GM21423 (cell line): ENCODE results near the gene SYPL1.

Experiments used
- ATAC-seq: cut with Tn5 transposase; IDR thresholded peaks from one replicate; pipeline ENCODE4 v1.9.1; 2021; ENCODE audit warnings: mild to moderate bottlenecking, moderate library complexity; ENCODE audit not compliant: unreplicated experiment

The SYPL1 gene

DNA sequence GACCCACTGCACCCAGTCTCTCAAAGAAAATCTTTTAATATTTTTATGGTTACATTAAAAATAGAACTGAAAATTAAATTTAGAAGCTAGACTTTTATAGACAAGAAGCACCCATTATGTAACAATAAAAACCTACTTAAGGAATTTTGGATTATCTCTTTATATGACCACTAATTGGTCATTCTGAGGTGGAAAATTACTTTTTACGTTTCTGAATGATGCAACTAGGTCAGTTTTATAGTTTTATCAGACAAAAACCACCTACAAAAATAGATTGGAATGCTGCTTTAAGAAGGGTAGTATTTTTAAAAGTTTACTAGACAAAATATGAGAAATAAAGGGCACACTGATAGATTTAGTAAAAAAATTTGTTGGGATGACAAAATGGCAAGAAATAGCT is 16.5 kb downstream of the SYPL1 start:
- no peak for ATAC-seq

DNA sequence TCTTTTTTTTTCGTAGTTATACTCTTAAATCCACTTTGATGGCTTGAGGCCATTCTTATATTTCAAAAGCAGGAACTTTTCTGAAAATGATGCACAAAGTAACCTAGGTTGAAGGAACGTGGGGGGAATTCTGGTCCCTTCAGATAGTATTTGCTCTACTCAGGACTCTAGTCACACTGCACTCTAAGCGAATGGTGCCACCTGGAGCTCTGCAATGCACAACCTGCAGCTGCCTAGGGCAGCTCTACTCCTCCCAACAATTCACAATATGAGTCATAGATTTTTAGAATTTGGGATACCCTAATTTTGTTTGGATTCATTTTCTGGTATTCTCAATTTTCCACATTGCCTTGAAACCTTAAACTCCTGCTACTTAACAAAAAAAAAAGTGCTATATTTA is 17.3 kb downstream of the SYPL1 start:
- ATAC-seq, result no peak

DNA sequence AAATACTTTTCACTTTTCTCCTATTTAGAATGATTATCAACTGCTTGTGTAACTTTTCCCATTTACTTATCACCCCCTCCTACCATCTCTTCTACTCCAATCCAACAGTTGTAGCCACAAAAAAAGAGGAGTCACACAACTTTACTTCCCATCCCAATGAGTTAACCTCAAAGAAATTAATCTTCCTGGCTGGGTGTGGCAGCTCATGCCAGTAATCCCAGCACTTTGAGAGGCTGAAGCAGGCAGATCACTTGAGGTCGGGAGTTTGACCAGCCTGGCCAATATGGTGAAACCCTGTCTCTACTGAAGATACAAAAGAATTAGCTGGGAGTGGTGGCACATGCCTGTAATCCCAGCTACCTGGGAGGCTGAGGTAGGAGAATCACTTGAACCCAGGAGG is 19.9 kb downstream of the SYPL1 start:
- ATAC-seq, result no peak

DNA sequence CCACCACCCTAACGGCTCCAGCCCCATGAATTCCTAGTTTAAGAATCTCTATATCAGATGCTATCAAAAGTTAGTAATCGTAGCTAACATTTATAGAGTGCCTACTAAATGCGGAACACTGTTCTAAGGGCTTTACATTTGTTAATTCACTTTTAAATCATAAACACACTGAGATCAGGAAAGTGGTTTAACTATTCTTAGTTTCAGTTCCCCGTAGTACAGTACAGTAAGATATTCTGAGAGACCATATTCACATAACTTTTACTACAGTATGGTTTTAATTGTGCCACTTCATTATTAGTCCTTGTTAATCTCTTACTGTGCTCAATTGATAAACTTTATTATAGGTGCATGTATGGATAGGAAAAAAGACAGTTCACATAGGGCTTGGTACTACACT is 22.5 kb downstream of the SYPL1 start:
- ATAC-seq, result peak; percentile 95

DNA sequence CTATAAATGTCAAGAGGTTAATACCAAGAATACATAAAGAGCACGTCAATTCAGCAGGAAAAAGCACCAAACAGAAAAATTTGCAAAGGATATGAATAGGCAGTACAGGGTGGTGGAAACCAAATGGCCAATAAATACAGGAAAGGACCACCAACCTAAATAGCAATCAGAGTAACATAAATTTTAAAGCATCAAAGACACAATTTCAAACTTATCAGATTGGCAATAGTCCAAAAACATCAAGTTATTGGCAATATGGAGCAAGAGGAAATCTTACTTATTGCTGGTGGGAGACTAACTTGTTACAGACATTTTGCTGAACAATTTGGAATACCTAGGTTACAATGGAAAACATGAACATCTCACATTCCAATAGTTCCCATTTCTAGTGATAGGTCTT is 24.1 kb downstream of the SYPL1 start:
- no peak for ATAC-seq

DNA sequence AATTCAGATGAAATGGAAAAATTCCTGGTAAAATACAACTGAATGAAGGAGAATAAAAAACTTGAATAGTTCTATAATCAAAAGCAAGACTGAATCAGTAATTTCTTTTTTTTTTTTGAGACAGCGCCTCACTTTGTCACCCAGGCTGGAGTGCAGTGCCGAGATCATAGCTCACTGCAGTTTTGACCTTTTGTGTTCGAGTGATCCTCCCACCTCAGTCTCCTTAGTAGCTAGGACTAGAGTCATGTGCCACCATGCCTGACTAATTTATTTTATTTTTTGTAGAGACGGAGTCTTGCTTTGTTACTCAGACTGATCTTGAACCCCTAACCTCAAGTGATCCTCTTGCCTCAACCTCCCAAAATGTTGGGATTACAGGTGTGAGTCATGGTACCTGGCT is 26.1 kb downstream of the SYPL1 start:
- ATAC-seq, result no peak

DNA sequence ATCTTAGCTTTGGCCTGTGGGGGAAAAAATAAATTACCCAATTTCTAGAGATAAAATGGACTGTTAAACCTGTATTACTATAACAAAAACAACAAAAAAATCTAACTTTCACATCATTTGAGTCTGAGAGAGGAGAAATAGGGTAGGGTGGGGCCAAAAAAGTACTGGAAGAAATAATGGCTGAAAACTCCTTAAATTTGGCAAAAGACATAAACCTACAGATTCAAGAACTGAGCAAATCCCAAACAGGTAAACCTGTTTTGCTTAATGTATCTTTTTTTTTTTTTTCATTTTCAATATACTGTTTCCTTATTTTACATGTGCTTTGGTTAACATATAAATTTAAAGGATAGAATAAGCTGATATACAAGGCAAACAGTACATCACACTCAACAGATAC is 27.1 kb downstream of the SYPL1 start:
- no peak for ATAC-seq

DNA sequence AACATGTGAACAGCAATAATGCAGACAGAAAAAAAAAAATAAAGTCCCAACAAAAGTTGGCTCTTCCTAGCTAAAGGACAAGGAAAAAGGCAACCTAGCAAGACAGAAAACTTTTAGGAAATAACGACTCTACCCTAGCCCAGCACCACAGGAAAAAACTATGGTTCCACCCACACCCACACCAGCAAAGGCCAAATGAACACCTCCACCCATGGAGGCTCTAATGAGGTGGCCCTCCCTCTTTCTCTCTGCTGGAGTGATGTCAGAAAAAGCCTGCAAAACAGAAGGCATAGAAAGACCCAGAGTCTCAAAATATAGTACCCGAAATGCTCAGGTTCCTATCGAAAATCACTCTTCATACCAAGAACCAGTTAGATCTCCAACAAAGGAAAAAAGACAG is 28.4 kb downstream of the SYPL1 start:
- no peak for ATAC-seq

DNA sequence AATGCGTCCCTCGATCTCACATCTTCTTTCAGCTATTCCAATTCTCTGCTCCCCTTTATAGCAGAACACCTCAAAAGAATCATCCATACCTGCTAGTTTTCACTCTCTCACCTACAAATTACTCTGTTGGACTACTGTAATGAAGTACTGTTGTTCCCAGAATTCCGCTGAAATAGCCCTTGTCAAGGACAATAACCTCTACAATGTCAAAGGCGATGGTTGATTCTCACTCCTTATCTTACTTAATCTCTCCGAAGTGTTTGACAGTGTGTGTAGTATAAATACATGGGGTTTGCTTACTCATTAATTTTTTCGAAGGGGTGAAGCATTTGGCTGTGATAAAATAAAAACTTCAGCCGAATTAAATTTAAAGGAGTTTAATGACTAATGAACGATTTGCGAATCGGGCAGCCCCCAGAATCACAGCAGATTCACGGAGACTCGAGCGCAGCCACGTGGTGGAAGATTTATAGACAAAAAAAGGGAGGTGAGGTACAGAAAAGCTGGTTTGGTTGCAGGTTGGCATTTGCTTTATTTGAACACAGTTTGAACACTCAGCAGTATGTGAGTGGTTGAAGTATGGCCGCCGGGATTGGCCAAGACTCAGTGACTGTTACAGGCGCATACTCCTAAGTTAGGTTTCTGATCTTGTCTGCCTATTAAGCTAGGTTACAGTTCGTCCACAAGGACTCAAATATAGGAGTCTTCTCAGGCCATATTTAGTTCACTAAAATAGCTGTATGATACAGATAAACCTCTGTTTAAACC is 29.8 kb downstream of the SYPL1 start:
- no peak for ATAC-seq

DNA sequence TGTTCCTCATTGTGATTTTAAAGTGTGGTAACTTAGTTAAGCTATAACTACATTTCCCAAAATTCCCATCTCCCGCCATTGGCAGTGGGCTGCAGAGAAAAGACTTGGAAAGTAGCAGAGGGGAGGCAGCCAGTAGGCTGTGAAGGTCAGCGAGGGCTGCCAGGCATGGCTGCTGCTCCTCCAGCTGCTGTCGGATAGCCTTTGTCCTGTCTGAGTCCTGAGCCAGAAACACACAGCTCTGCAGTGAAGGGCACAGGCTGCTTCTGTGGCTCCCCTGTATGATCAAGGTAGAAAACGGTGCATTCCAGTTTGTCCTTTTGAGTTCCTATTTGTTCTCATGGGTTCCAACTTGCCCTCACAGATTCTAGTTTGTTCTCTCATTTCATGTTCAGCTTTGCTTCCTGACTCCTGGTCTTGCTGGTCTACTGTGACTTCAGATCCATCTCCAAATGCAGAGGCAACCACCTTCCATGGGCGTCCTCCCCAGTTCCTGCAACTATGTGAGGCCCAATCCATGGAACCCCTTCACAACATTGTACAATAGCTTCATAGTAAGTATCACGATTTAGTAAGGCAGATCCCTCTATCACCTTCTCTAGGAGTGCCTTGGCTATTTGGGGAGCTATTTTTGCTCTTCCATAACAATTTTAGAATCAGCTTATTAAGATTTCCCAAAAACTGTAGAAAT is 31.7 kb downstream of the SYPL1 start:
- ATAC-seq, result no peak

DNA sequence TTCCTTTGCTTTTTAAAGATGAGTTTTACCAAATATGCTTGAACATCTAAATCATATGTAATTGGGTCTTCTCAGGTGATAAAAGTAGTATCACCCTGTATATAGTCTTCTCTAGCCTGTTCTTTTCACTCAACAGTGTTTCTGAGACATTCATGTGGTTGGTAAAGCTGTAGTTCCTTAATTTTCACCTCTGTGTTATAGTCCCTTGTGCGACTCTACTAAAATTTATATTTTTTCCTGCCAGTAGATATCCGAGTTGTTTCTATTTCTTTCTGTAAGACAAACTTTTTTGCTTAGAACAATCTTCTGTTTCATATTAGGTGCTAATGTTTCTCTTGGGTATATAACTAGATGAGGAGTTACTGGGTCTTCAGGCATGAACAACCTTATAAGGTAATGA is 35.6 kb downstream of the SYPL1 start:
- ATAC-seq, result no peak

DNA sequence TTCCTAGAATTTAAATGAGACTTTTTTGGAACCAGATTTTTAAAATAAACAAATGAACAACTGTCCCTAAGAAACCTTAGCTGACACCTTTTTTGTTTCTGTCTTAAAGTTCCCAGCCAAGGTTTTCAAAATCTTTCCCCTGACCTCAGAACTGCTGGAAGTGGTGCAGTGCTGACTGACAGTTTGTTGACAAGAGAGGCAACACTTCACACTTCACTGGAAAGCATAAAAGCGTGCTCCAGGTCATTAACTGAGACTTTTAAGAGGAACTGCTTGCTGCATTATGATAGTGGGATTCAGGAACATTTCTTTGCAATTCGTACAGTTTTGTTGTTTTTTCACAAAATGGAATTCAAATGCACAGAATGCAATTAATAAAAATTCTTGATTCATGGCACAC is 36.2 kb downstream of the SYPL1 start:
- no peak for ATAC-seq

DNA sequence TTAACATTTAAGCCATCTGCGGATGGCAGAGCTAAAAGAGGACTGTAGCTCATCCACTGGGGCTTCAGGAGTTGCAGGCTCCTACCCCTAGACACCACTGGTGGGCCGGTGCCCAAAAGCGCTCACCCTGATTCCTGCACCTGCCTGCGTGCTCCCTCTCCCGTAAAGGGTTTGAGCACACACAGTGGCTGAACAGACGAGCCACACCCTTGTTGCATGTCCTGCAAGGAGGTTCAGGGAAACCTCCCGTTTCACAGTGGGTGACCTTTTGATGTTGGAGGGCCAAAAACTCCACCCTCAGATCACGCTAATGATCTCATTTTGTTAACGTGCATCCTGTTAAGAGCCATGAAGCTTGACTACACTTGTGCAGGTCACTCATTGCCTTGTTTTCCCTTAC is 37.9 kb downstream of the SYPL1 start:
- no peak for ATAC-seq

DNA sequence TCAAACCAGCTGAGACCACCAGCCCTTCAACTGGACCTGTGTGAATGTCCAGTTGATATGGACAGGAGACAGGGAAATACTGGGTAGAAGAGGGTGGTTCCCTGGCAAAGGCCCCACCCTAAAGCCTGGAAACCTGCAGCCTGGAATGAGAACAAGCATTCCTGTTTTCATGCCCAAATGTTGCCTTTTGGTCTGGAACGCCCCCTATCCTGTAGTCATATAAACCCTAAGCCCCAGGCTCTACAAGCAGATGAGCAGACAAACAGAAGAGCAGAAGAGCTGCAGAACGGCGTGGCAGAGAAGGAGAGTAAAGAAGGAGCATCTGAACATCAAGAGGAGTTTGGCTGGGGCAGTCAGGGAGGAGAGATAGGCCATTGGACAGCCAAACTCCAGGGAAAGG is 38.4 kb downstream of the SYPL1 start:
- ATAC-seq, result no peak

DNA sequence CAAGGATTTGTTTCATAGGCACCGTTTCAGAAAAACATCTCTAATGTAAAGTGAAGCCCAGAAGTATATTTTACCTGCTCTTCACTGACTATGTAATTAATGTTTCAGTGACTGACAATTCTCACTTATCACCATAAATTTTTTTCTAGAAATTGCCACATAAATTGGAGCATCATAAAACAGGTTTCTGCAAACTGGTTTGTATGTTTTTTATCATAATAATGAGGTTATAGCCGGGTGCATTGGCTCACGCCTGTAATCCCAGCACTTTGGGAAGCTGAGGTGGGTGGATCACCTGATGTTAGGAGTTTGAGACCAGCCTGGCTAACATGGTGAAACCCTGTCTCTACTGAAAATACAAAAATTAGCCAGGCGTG is 39.4 kb downstream of the SYPL1 start:
- no peak for ATAC-seq

DNA sequence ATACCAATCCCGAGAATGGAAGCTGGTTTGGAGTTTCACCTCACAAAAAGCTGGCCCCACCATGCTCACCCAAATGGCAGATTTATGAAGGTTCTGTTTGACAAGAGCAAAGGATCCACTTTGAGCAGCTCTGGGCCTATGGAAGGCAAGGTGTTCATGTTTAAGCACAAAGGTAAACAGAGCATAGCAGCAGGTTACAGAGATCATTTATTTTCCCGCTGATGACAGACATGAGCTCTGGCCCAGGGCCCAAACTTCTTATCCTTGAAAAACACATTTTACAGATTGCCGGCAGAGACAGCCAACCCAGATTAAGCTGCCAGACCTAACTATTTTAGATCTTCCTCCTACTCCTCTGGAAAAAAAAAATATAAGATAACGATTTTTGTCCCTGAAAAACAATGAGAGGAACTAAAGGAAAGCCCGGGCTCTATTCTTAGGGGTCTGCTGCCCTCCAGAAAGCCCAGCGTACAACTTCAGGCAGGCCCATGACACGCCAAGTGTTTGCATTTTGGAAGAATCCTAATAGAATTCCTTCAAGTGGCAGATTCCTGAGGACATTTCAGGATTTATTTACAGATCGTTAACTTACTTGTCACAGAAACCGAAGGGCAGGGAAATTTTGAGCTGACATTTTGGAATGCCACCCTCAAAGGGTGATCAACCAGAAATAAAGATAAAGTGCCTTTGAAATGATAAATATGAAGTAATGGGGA is 40.0 kb downstream of the SYPL1 start:
- no peak for ATAC-seq

DNA sequence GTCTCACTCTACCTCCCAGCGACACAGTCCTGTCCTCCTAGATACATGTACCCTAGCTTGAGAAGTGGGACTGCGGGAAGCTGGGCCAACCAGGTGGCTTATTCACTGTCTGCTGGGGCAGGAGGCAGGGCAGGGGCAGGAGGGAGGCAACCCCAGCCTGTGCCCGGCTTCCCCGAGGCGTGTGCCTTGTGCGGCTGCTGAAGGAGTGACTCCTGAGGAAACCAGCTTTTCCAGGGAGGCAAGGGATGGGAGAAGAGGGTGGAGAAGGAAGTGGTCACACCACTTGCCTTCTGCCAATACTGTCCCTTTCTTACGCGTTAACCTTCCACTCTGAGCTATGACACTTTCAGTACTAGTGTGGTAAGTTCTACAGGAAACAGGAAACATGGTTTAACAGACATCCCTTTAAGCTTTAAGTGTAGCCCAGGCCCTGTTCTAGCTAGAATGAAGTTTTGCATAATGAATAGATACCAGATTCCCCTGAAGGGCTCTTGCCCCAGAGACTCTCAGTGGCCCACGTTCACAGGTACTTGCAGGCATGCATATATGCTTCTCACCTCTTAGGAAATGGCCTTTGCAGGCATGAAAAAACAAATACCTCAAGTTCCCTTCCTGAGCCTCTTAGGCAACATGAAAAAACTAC is 40.6 kb downstream of the SYPL1 start:
- ATAC-seq, result peak; percentile 95

DNA sequence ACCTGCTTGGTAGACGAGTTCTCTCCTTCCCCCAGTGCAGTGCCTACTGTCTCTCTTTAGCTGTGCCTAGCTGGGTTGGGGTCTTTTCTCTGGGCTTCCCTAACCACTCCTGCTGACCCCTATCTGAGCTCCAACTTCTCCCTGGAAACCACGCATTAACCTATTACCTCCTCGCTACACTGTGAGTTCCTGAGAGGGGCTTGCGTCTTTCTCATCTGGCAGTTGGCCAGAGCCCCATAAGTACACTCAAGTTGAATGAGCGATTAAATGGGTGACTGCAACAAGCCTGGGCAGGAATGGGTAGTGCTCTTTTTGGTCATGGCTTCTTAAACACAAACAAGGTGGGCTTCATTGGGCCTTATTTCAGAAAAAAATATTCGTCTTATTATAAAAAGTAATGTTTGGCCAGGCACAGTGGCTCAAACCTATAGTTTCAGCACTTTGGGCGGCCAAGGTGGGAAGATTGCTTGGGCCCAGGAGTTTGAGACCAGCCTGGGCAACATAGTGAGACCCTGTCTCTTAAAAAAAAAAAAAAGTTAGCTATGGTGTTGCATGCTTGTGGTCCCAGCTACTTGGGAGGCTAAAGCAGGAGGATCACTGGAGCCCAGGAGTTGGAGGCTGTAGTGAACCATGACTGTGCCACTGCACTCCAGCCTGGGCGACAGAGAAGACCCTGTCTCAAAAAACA is 41.4 kb downstream of the SYPL1 start:
- ATAC-seq, result no peak

DNA sequence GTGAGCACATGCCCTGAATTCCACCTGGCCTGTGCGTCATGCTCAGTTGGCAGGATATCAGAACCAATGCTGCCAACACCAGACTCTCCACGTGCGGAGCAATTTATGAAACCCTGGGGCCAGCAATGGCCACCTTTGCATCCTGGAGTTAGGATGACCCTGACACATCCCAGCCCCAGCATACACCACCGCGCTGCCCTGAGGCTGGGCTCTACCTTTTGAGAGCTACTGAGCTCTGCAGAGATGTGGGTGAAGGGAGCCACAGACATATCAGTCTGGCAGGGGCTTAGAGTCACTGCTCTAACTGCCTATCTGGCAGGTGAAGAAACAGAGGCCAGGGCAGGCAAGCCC is 41.9 kb downstream of the SYPL1 start:
- no peak for ATAC-seq

DNA sequence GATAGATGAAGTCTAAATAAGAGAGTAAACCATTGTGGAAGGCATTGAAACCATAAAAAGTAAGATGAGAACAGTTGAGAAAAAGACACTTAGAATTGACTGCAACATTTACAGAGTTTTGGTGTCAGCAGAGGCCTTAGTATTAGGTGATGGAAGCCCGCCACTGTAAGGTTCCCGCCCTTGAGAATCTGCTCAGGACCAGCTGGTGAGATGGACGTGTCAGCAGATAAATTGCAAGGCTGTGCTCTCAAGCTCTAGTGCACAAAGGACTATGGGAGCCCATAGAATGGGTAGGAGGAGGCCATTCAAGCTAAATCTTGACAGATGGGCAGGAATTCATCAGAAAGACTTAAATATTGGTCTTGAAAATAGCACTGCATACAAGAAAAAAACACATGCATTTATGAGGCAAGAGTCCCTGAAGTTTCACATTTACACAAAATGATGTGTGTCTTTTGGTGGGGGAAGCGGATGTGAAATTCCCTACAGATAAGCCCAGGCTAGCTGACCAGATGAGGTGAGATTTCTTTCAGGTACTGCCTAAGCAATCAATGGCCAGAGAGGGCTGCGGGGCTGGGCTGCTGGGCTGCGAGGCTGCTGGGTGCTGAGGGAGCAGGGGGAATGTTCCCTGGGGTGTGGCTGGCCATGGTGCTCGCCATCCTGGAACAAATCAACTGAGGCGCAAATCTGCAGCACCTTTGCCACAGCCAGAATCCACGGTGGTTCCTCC is 42.5 kb downstream of the SYPL1 start:
- no peak for ATAC-seq

DNA sequence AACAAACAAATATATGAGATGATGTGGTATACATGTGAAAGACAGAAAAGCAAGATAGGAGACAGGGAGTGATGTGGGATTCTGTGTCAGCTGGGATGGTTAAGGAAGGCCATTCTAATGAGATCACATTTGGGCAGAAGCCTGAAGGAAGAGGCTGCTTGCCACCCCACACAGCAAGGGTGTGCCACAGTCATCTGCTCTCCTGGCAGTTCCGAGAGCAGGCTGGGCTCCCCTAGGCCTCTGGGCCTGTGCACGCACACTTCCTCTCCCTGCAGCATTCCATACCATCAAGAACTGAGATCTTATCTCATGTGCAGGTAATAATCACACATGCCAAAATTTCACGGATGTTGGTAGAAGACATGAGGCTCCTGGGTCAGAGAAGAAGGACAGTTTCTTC is 43.1 kb downstream of the SYPL1 start:
- ATAC-seq, result no peak
